Mesodermal cell (in vitro differentiated cells): ENCODE data around the gene DHH.
A peak's percentile ranks its signal among the peaks of the same experiment; 100 is the strongest.

Source experiments
- H3K27ac ChIP-seq: 2 replicates; pipeline ENCODE4 v1.7.0; 2013; ENCODE audit warnings: mild to moderate bottlenecking, low read depth, low read length, moderate library complexity; ENCODE audit not compliant: severe bottlenecking
- H3K36me3 ChIP-seq: 2 replicates; pipeline ENCODE4 v1.7.1; 2013; ENCODE audit warnings: mild to moderate bottlenecking, low read length, moderate library complexity; ENCODE audit not compliant: control insufficient read depth, insufficient read depth
- H3K4me1 ChIP-seq: one replicate; pipeline ENCODE4 v1.7.1; 2013; ENCODE audit warnings: mild to moderate bottlenecking, low read length; ENCODE audit not compliant: insufficient read depth, control insufficient read depth, poor library complexity, severe bottlenecking
- H3K4me3 ChIP-seq: 2 replicates; pipeline ENCODE4 v1.7.0; 2013; ENCODE audit warnings: low read length, control low read depth, mild to moderate bottlenecking; ENCODE audit not compliant: insufficient read depth, poor library complexity, severe bottlenecking; ENCODE audit errors: extremely low read depth
- H3K9me3 ChIP-seq: 2 replicates; pipeline ENCODE4 v1.7.1; 2013; ENCODE audit warnings: mild to moderate bottlenecking, low read length, moderate library complexity; ENCODE audit not compliant: control insufficient read depth
- WGBS, 2 experiments: methylation state at CpG; one replicate each; pipeline ENCODE4 v1.1.5; 2013; ENCODE audit warnings: missing lambda C conversion rate in 2 of 2; ENCODE audit not compliant: insufficient coverage in 2 of 2; 5-methylcytosine and 5-hydroxymethylcytosine counted together

Gene DHH

GRCh38 chr12:49055978-49056754 is 38.4 kb downstream of the DHH start:
- peak overlapping the region; percentile 91 for H3K4me3 ChIP-seq
- H3K36me3 ChIP-seq = peaks cover 59% of the 10 kb centered on the region
- peak overlapping the region; percentile 59 for H3K27ac ChIP-seq
- no peaks in the 10 kb centered on the region for H3K9me3 ChIP-seq
- 44 to 74% methylated on average over 3 of the region's 7 CpGs for WGBS, 2 experiments
- H3K4me1 ChIP-seq = peaks cover 30% of the 10 kb centered on the region

- WGBS, 2 experiments = 97 to 98% methylated on average over 4 of the region's 4 CpGs
- H3K27ac ChIP-seq = no peak overlapping the region
Measured at GRCh38 chr12:49055092-49055491, 39.5 kb downstream of the DHH start.

DNA sequence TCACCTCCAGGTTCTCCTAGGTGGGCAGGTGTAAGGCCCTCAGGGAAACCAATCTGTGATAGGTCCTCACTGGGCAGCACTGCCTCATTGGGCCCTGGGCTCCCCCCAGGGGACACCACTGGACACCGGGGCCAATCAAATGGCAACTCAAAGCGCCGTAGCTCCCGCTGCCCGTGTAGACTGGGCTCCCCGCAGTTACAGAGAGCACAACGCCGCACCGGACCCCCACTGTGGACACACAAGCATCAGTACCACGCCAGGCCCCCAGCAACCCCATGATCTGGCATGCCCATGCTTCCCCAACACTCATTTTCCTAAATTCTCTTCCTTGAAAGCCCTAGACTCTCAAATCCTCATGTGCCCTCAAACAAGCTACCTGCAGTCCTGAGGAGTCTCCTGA is 40.1 kb downstream of the DHH start:
- no peak overlapping the region for H3K27ac ChIP-seq
- 95 to 97% methylated on average over 9 of the region's 10 CpGs for WGBS, 2 experiments
- H3K4me1 ChIP-seq = peaks cover 45% of the 10 kb centered on the region
- H3K4me3 ChIP-seq = no peak overlapping the region
- H3K9me3 ChIP-seq = no peaks in the 10 kb centered on the region
- peaks cover 75% of the 10 kb centered on the region for H3K36me3 ChIP-seq

More at GRCh38 chr12:49055092-49055491, 39.5 kb downstream of the DHH start:
- Histone ChIP-seq H3K36me3 (peaks cover 69% of the 10 kb centered on the region), H3K4me3 (no peak overlapping the region), H3K9me3 (no peaks in the 10 kb centered on the region), H3K4me1 (peaks cover 39% of the 10 kb centered on the region)

DNA sequence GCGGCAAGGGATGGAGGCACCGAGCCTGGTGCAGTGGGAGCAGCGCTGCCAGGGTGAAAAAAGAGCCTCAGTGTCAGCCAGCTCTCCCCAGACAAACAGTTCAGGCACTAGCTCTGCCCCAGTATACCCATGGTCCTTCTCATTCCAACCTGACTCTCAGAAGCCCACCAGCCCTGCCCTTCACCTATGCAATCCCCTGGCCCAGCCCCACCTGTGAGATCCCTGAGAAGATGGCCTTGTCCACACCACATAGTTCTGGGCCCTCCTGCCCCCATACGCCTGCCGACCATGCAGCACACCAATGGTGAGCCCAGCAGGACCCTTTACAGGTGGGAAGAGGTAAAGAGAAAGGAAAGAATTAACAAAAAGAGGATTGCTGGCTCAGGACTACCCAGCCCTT is 40.5 kb downstream of the DHH start:
- WGBS, 2 experiments = 98 to 100% methylated on average over 3 of the region's 5 CpGs
- no peak overlapping the region for H3K27ac ChIP-seq
- H3K36me3 ChIP-seq = peaks cover 79% of the 10 kb centered on the region

GRCh38 chr12:49052451-49053208 is 42.0 kb downstream of the DHH start:
- Histone ChIP-seq H3K27ac (no peak overlapping the region), H3K4me3 (no peak overlapping the region), H3K36me3 (peaks cover 89% of the 10 kb centered on the region), H3K4me1 (peaks cover 41% of the 10 kb centered on the region), H3K9me3 (no peaks in the 10 kb centered on the region)
- WGBS, 2 experiments = 96 to 97% methylated on average over 14 to 15 of the region's 16 CpGs

More for the DNA sequence above, 40.5 kb downstream of the DHH start:
- Histone ChIP-seq H3K4me1 (peaks cover 49% of the 10 kb centered on the region), H3K9me3 (no peaks in the 10 kb centered on the region), H3K4me3 (no peak overlapping the region)

DNA sequence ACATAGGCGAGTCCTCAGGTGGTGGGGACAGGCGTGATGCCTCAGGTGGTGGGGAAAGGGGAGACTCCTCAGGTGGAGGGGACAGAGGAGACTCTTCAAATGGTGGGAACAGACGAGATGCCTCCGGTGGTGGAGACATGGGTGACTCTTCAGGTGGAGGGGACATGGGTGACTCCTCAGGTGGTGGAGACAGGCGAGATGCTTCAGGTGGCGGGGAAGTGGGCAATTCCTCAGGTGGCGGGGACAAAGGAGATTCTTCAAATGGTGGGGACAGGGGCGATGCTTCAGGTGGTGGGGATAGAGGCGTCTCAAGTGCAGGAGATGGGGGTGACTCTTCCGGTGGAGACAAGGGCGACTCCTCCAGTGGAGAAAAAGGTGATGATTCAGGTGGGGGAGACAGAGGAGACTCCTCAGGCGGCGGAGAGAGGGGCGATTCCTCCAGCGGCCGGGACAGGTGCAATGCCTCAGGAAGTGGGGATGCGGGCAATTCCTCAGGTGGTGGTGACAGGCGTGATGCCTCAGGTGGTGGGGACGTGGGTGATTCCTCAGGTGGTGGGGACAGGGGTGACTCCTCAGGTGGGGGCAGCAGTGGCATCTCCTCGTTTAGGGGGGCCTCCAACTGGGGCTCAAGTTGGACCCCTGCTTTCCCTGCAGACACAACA is 42.7 kb downstream of the DHH start:
- Histone ChIP-seq H3K4me3 (no peak overlapping the region), H3K36me3 (peaks cover 93% of the 10 kb centered on the region), H3K4me1 (peaks cover 34% of the 10 kb centered on the region), H3K27ac (no peak overlapping the region), H3K9me3 (no peaks in the 10 kb centered on the region)
- 97% methylated on average over 19 of the region's 20 CpGs for WGBS, 2 experiments

DNA sequence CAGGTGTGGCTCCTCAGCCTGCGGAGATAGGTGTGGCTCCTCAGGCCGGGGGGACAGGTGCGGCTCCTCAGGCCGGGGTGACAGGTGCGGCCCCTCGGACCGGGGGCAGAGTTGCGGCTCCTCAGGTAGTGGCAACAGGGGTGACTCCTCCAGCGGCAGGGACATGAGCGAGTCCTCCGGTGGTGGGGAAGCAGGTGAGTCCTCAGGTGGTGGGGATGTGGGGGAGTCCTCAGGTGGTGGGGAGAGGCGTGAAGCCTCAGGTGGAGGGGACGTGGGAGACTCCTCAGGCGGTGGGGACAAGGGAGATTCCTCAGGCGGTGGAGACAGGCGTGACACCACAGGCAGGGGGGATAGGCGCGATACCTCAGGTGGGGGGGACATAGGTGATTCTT is 43.2 kb downstream of the DHH start:
- H3K4me1 ChIP-seq = peaks cover 28% of the 10 kb centered on the region
- no peaks in the 10 kb centered on the region for H3K9me3 ChIP-seq
- WGBS, 2 experiments = 98% methylated on average over 9 to 18 of the region's 18 CpGs
- no peak overlapping the region for H3K4me3 ChIP-seq
- no peak overlapping the region for H3K27ac ChIP-seq
- H3K36me3 ChIP-seq = peaks cover 98% of the 10 kb centered on the region

- WGBS, 2 experiments = 92 to 93% methylated on average over 8 to 11 of the region's 13 CpGs
- Histone ChIP-seq H3K36me3 (peaks cover 100% of the 10 kb centered on the region), H3K4me3 (no peak overlapping the region), H3K9me3 (no peaks in the 10 kb centered on the region), H3K27ac (no peak overlapping the region), H3K4me1 (peaks cover 22% of the 10 kb centered on the region)
Measured at GRCh38 chr12:49050507-49051372, 43.9 kb downstream of the DHH start.

GRCh38 chr12:49049566-49050224 is 44.9 kb downstream of the DHH start:
- H3K36me3 ChIP-seq = peaks cover 99% of the 10 kb centered on the region
- no peak overlapping the region for H3K4me3 ChIP-seq
- peaks cover 20% of the 10 kb centered on the region for H3K4me1 ChIP-seq
- no peaks in the 10 kb centered on the region for H3K9me3 ChIP-seq
- WGBS, 2 experiments = 90% methylated on average over 16 to 20 of the region's 20 CpGs
- peak overlapping the region; percentile 26 for H3K27ac ChIP-seq

GRCh38 chr12:49048953-49049352 is 45.6 kb downstream of the DHH start:
- peaks cover 99% of the 10 kb centered on the region for H3K36me3 ChIP-seq
- H3K27ac ChIP-seq = no peak overlapping the region
- H3K9me3 ChIP-seq = no peaks in the 10 kb centered on the region
- 98% methylated on average over 8 to 9 of the region's 10 CpGs for WGBS, 2 experiments
- H3K4me3 ChIP-seq = no peak overlapping the region
- H3K4me1 ChIP-seq = peaks cover 20% of the 10 kb centered on the region
